ENCODE measurements around the gene SS18.

DNA sequence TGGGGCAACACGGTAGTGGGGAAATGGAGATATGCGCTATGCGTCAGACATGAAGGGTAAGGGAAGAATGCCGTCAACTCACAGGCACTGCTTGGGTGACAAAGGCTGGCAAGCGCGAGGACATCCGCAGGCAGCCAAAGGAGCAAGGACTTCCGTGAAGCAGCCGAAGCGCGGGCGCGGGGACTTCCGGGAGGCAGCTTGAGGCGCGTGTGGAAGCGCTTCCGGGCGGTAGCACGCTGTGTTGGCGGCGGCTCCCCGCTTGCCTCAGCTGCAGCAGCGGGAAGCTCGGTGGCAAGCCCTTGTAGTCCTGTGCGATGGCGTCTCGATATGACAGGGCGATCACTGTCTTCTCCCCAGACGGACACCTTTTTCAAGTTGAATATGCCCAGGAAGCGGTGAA, 43.2 kb upstream of the SS18 start, which contains the start of gene PSMA8:
- TF ChIP-seq, protein P1, sequence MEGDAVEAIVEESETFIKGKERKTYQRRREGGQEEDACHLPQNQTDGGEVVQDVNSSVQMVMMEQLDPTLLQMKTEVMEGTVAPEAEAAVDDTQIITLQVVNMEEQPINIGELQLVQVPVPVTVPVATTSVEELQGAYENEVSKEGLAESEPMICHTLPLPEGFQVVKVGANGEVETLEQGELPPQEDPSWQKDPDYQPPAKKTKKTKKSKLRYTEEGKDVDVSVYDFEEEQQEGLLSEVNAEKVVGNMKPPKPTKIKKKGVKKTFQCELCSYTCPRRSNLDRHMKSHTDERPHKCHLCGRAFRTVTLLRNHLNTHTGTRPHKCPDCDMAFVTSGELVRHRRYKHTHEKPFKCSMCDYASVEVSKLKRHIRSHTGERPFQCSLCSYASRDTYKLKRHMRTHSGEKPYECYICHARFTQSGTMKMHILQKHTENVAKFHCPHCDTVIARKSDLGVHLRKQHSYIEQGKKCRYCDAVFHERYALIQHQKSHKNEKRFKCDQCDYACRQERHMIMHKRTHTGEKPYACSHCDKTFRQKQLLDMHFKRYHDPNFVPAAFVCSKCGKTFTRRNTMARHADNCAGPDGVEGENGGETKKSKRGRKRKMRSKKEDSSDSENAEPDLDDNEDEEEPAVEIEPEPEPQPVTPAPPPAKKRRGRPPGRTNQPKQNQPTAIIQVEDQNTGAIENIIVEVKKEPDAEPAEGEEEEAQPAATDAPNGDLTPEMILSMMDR (IDR thresholded peaks at IDR 0.05 in 2 of 3, conservative IDR thresholded peaks at IDR 0.05 in 1 of 3; ENCODE audit: borderline replicate concordance in 1 of 3, insufficient read depth in 1 of 3, low read depth in 2 of 3, low read length in 2 of 3): no peak
- no peak for TF ChIP-seq SIN3A (IDR thresholded peaks at IDR 0.05; ENCODE audit: low read depth)

All from HCT116 (cell line).